Cortex of kidney (tissue), 1 donor: Measurements from ENCODE around the gene DGCR2.

ENCODE experiments used
- DNase-seq: peaks from one replicate; lab custom pipeline; 2025; lab: John Stamatoyannopoulos, UW

Gene DGCR2

DNA sequence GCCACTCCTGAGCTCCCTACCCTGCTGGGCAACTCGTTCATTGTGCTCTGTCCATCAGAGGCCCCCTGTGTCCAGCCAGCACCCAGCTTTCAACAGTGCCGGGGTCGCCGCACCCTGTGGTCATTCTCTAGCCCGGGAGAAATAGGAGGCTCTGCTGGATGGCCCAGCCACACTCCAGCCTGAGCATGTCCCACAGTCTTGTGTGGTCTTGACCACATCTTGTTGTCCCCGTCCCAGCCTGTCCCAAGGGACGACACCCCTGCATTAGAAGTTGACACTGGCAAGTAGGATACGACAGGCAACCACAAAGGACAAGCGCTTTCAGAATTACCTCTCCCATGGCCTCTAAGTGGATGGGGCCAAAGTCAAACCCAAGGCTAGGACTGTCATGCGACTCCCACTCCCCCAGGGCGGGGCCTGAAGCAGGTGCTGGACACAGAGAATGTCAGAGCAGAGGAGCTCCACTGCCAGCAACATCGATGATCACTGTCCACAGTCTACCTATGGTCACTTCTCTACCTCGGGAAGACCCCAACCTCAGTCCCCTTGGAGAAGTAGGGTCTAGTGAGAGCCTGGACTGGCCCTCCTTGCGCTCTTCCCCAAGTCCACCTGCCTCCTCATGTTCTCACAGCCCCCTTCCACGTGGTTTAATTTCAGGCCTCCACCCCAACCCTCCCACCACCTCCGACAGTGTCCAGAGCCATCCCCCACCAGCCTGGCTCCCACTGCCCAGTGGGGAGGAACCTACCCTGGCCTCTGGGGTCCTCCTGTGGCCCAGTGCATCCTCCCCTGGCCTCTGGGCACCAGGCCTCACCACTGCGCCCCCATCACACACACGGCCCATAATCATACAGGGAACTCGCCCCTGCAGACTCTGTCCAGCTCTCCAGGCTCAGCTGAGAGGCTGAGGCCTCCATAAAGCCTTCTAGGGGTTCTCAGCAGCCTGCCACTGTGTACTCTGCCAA is 4.4 kb upstream of the DGCR2 start:
- DNase-seq, result no peak

DNA sequence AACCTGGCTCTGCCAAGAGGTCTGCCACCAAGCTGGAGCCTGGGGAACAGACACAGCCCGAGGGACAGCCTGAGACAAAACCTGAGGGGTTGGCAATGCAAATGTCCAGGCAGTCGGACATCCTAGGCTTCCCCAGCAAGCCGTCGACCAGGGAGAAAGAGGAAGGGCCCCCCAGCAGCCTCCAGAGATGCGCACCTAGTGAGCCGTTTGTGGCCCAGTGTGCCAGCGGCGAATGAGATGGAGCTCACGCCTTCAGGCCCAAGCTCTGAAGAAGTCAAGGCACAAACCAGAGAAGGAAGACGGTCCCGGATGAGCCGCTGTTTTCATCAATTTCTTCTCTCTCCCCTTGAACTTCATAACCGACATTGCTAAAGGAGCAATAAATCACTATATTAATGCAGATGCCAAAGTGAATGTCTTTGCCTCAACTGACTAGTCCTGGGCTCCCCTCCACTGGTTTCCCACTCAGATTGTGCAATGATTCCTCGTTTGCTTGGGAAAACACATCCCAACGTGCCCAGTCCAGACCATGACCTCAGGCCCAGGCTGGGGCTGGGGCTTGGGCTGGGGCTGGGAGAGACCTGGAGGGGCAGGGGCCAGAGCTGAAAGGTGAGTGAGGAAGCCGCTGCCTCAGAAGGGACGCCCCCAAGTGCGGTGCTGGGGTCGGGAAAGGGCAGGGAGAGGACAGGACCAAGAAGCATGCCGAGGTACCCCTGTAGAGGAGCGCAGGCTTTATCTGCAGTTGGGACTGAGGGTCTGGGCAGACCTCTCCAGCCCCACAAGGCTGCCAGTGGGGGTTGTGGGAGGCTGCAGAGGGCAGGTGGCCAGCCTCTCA is 3.5 kb upstream of the DGCR2 start:
- DNase-seq, result no peak

DNA sequence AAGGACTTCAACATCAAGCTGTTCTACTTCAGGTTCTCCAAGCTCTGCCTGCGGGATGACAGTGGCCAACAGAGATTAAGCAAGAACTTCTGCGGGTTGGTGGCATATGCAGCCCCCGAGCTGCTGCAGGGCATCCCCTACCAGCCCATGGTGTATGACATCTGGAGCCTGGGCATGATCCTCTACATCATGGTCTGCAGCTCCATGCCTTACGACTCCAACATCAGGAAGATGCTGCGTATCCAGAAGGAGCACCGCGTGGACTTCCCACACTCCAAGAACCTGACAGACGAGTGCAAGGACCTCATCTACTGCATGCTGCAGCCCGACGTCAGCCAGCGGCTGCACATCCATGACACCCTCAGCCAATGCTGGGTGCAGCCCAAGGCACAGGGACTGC is 2.8 kb upstream of the DGCR2 start:
- DNase-seq, result no peak

DNA sequence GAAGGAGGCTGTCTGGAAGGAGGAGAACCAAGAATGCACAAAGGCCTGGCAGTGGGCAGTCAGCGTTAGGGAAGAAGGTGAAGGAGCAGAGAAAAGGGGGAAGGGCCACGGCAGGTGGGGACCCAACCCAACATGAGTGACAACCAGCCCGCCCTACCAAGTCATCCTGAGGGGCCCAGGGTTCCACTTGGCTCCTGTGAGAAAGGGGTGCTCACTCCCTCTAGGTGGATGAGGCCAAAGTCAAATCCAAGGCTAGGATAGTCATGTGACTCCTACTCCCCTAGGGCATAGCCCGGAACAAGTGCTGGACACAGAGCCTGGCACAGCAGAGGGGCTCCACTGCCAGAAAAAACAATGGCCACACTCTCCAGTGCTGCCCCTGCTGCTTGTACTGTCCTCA is 2.2 kb upstream of the DGCR2 start:
- DNase-seq, result no peak

DNA sequence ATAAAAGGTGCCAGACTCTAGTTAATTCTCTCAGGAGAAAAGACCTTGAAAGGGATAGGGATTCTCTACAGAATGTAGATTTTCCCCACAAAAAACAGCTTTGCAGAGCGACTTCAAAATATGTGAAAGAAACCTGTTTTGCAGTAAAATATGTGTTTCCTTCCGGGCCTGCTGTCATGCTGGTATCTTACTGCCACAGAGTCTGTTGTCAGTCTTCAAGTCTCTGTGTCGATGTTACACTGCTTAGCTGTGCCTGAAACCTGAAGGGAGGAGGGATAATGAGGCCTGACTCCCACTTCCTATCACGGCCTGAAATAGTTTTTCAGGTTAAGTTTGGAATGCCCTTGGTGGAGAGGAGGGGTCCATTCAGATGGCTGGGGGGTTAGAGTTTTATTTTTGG is 1.7 kb upstream of the DGCR2 start:
- DNase-seq, result no peak

DNA sequence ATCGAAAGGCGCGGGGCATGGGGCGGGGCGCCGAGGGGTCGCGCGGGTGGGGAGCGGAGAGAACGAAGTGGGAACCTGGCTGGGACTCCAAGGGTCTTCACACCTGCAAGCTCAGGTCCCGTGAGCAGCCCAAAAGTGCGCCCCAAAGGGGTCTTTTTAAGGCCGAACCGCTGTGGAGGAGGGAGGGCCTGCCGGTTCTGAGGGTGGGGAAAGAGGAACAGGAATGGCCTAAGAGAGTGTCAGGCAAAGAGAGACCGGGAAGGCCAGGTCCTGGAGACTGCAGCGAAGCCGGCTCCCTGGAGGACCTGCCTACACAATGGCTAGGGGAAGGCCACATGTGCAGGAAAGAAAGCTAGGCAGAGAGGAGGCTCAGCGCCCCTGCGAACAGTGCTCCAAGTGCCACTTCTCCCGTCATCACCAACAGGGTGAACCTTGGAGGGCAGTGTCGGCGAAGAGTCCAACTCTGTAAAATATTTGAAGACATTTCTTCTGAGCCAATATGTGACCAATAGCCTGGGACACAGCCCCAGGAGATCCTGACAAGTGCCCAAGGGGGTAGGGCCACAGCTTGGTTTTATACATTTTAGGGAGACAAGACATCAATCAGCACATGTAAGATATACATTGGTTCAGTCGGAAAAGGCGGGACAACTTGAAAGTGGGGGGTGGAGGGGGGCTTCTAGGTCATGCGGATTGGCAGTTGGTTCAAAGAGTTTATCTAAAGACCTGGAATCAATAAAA is 710 bp upstream of the DGCR2 start:
- DNase-seq, result no peak

DNA sequence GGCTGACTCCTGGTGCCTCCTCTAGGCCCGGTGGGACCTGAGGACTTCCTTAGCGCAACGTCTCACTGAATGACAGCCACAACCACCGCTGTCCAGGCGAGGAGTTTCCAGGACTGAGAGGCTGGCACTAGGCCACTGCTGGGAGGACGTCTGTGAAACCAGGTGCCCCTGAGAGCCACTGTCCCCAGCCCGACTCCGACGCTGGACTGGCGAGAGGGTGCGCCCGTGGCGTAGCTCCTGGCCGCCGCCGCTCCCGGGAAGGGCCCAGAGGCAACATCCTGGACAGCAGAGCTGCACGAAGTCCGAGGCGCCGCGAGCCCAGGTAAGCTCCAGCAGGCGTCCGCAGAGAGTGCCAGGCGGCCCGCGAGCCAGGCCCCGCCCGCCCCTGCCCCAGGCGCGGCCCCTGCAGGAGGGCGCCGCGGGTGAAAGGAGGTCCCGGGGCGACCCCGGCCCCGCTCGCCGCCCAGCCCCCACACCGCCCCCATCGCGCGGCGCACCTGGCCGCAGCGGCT is 525 bp downstream of the DGCR2 start:
- DNase-seq, result no peak

DNA sequence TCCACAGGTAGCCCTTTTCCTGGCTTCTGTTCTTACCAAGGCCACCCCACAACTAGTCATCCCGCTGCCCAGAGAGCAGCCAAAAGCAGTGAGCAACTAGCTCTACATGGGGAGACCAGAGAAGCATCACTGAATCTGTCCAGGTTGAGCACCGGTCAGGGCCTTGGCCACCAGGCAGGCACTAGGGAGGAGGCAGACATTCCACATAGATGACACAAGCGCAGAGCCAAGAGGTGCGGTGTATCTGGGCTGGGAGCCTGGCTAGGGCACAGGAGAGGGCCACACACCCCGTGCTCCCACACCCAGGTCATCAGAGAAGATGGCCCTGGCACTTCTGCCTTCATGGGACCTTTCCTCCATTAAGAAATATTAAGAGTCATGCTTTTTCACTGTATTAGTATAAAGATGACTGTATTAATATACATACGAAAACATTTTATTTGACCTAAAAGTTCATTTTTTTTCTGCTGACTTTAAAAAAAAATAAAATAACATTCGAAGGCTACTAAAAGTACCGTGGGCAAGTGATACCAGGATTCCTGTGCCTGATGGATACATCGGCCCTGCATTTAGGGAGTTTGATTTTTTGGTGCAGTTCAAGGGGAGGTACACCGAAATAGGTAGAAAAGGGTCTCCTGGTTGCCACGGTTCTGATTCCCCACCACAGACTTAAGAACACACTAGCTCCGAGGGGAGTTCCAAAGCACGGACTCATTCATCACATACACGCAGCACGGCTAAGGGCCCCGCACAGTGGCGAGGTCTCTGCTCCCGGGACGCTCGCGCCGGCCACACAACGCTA is 1.2 kb downstream of the DGCR2 start:
- DNase-seq, result no peak

DNA sequence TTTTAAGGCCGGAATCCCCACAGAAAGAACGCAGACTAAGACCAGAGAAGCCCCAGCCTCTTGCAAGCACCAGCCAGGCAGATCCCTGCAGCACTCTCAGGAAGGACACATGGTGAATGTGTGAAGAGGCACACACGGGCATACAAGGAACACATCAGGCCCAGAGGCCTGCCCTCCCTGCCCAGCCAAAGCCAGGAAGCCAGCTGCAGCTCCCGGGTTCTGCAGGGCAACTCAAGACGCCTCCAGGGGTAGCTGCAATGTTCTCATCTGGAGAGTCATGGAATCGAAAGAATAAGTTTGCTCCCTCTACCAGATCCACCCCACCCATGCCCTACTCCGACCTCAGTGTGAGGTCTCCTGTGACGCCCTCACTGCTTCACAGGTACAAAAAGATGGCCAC is 2.3 kb downstream of the DGCR2 start:
- no peak for DNase-seq

DNA sequence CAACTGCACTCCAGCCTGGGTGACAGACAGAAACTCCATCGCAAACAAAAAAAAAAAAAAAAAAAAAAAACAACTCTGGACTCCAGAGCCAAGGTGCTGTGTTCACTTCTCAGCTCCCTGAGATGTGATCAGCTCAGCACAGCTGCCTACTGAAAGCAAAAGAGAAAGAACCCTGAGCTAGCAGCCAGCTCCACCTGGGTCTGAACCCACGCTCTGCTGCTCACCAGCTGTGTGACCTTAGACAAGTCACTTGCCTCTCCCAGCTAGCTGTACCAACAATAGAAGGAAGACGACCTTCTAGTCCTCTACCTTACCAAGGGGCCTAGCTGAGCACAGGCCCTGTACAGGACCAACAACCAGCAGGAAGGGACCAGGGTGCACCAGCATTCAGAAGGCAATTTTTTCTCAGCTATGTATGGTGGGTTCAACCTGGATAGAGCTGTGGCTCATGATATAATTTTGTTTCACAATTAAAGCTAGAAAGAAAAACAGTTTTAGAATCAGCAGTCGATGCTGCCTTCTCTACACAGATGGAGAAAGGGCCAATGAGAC is 3.8 kb downstream of the DGCR2 start:
- DNase-seq, result no peak

DNA sequence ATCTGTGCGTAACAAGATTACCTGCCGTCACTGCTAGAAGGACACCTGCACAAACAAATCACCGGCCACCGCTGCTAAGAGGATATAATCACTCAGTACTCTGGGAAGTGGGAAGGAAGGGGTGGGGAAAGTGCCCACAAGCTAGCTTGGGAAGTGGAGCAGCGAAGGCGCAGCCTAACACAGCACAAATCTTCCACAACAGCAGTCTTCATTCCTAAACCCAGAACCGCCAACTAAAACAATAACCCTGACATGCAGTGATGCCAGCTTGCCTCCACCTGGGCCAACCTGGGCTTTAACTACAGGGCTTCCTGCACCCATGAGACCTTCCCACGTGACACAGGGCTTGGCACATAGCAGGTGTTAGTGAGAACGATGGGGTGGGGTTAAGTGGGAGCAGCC is 5.1 kb downstream of the DGCR2 start:
- no peak for DNase-seq

DNA sequence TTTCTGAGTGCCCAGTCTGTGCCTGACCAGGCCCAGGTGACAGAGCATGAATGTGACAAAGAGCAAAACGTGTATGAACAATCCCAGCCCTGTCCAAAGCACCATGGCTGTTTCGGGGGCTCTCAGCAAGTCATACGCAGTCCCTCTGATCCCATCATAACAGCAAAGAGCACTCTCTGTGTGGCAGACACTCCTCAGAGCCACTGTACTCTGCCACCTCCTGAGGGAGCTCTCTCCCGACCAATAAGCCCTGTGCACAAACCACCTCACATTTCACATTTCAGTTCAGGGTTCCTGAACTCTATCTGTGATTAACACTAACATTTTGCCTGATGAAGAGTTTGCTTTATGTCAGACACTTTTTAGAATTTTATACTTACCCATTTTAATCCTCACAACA is 6.6 kb downstream of the DGCR2 start:
- no peak for DNase-seq

DNA sequence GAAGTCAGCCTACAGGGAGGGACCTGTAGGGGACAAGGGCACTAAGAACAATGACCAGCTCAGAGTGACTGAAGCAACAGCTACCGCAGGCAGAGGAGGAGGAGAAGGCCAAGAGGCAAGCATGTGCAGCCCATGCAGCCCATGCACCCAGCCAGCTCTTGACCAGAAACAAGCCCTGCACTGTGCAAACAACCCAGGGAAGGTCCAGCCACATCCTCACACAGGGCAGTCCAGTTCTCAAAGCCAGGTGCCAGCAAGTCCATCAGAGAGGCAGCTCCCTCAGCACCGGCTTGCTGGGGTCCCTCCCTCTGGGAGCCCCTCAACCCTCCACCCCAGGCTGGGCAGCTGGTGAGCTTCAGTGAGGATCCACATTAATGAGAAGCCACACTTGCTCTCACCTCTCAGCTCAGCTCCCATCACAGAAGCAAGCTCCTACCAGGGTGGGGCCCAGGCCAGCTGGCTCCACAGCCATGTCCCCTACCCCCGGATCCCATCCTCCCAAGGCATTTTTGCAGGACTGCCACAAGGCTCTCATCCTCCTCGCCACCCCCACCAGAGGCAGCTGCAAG is 7.1 kb downstream of the DGCR2 start:
- no peak for DNase-seq

DNA sequence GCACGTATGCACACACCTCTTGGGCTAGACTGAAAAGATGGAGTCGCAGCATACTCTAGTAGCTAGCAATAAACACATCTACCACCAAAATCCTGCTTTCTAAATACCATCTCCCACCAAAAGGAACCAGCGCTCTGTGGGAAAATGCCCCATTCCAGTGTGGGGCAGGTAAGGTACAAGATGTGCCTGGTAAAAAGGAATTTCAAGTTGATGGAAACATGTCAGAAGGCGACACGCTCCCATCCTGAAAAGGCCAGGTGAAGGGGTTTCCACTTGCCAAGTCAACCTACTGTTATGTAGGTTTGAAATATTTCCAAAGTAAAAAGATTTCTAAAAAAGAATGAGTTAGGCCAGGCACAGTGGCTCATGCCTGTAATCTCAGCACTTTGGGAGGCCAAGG is 8.8 kb downstream of the DGCR2 start:
- DNase-seq, result no peak

DNA sequence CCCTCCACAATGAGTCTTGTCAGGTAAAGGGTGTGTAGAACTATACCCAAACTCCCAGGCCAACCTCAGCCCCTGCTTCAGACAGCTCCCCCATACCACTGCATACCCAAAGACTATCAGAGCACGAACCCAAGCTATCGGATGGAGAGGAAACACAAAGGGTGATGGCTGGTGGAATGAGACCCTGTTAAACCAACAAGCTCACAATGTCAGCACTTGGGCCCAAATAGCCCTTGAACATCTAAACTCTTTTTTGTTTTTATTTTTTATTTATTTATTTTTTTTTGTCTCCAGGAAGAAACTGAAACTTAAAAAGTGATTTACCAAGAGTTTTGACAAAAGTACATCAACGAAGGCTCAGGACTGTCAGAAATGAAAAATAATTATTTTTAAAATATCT is 10.6 kb downstream of the DGCR2 start:
- DNase-seq, result no peak

DNA sequence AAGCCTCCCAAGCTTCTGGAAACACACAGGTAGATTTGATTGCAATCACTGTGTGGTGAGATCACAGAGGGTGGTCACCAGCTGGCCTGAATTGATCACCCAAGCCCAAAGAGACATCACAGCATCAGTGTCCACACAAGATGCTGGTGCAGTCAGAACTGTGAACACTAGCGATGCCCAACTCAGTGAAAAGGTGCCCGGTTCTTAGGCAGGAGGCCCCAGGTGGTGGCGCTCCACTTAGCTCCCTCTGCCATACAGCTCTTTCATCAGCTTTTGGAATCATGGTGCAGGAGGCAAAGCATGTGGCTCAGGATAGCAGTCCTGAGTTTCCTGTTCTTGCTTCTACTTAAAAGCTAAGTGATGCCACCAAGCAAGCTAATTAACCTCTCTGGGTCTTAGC is 11.1 kb downstream of the DGCR2 start:
- DNase-seq, result no peak

DNA sequence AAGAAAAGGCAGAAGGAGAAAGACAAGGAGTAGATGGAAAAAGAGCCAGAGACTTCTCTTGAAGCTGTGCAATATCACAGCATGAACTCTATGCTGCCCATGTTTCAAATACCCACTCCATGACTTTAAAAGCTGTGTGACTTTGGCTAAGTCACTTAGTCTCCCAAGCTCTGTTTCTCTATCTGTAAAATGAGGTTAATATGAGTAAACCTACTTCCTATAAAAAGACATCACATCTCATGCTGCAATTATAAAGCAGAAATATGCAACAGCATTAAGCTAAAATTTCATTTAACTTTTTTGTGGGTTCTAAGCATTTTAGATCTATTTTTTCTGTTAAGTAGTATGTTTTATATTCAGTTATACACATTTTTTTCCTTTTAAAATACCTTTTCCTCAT is 11.6 kb downstream of the DGCR2 start:
- DNase-seq, result no peak

DNA sequence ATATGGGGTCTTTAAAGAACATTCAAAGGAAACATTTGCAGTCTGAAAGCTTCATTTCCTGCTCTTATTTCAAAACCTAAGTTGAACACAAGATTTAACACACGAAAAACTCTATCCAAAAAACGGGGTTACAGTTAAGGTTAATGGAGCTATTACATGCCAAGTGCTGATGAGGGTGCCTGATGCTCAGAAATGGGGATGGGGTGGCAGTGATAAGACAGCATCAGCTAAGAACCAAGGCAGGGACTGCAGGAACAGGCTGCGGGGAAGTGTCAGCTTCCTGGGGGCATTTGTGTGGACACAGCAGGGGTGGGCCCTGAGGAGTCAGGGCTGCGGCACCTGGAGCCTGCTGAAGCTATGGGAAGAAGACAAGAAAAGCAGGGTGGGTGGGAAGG is 12.2 kb downstream of the DGCR2 start:
- DNase-seq, result no peak

DNA sequence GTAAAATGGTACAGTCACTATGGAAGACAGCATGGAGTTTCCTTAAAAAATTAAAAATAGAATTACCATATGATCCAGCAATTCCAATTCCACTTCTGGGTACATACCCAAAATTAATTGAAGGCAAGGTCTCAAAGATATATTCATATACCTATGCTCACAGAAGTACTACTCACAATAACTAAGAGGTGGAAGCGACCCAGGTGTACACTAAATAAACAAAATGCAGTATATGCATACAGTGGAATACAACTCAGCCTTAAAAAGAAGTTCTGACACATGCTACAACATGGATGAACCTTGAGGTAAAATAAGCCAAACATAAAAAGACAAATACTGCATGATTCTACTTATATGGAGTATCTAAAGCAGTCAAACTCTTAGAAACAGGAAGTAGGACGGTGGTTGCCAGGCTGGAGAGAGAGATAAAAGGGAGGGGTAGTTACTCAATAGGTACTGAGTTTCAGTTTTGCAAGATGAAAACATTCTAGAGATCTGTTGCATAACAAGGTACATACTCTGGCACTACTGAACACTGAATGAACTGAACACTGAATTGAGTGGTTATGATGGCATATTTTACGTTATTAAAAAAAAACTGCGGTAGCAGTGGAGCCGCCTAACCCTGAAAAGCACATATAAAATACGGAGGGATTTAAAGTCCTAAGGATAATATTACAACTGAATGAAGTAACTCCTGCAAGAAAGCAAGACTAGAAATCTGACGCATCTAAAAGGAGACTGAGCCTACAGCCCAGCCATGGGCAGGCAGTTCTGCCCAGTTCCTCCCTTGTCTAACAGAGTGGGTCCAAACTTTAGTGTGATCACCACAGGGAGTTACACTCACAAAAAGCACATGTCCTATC is 12.8 kb downstream of the DGCR2 start:
- no peak for DNase-seq

DNA sequence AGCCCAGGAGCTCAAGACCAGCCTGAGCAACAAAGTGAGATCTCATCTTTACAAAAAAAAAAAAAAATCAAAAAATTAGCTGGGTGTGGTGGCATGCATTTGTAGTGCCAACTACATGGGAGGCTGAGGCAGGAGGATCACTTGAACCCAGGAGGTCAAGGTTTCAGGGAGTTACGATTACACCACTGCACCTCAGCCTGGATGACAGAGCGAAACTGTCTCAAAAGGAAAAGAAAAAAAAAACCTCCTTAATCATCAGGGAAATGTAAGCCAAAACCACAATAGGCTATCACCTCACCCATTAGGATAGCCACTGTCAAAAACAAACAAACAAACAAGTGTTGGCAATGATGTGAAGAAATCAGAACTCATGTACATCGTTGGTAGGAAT is 13.4 kb downstream of the DGCR2 start:
- no peak for DNase-seq
